ENCODE measurements around the gene COG5.
A peak's percentile ranks its signal among the peaks of the same experiment; 100 is the strongest.

Gene COG5

DNA sequence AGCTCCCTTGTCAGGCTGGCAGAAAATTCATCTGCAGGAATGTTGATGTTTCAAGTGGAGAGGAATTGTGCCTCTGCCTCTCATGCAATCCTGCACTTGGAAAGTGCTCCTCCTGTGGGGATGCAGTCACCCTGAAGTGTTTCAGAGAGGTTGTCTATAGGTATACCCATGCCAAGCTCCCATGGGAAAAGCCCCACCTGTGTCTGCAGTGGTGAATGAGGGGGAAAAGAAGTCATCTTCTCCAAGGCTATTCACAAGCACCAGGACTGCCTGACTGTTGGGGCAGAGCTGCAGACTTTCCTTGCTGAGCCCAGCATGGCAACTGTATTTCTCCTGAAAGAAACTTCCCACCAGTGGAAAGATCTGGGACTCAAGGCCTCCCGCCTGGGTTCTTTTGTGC is 58.4 kb downstream of the COG5 start:
- DNase-seq, result no peak

DNA sequence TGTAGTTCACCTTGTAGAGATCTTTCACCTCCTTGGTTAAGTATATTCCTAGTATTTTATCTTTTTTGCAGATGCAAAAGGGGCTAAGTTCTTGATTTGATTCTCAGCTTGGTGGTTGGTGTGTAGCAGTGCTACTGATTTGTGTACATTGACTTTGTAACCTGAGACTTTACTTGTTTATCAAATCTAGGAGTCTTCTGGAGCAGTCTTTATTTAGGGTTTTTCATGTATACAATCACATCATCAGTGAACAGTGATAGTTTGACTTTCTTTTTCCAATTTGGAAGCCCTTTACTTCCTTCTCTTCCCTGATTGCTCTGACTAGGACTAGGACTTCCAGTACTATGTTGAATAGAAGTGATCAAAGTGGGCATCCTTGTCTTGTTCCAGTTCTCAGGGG is 60.0 kb downstream of the COG5 start:
- DNase-seq, result no peak

DNA sequence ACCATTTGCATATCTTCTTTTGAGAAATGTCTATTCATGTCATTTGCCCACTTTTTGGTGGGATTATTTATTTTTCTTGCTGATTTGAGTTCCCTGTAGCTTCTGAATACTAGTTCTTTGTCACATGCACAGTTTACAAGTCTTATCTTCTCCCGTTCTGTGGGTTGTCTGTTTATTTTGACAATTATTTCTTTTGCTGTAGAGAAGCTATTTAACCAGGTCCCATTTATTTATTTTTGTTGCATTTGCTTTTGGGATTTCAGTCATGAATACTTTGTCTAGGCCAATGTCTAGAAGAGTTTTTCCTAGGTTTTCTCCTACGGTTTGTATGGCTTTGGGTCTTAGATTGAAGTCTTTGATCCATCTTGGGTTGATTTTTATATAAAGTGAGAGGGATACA is 60.9 kb downstream of the COG5 start:
- no peak for DNase-seq

DNA sequence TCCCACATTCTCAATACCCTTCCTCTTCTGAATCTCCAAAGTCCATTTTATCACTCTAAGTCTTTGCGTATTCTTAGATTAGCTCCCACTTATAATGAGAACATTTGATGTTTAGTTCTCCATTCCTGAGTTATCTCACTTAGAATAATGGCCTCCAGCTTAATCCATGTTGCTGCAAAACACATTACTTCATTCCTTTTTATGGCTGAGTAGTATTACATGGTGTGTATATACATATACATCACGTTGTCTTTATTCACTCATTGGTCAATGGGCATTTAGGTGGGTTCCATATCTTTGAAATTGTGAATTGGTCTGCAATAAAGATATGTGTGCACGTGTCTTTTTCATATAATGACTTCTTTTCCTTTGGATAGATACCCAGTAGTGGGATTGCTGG is 61.6 kb downstream of the COG5 start:
- DNase-seq, result no peak

DNA sequence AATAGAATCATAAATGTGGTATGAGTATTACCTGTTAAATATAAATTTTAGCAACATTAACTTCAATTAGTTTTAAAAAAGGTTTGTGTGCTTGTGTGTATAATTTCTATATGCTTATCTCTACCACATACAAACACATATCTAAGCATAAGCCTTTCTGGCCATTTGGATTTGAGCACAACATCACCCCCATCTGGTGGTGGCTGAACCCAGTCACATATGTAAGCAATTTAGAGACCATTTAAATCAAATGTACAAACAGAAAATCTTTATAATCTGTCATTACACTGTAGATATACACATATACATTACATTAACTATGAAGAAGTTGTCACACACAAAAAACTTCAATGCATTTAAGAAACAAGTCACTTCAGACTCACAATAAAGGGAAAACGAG is 62.1 kb downstream of the COG5 start:
- no peak for DNase-seq

DNA sequence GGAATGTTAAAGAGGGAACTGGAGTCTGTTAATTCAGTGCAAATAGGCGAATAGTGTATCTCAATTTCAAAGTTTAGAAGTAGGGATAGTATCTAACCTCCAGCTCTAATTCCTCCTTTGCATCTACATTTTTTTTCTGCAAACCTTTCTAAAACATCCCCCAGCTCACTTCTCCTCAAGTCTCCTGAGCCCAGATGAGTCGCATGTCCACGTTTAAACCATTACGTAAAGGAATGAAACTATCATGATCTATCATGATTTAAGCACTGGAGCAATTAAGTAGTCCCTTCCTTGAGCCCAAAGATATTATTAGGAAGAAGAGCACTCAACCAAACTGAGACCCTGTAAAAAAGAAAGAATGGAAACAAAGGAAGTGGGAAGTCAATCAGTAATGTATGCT is 64.0 kb downstream of the COG5 start:
- no peak for DNase-seq

DNA sequence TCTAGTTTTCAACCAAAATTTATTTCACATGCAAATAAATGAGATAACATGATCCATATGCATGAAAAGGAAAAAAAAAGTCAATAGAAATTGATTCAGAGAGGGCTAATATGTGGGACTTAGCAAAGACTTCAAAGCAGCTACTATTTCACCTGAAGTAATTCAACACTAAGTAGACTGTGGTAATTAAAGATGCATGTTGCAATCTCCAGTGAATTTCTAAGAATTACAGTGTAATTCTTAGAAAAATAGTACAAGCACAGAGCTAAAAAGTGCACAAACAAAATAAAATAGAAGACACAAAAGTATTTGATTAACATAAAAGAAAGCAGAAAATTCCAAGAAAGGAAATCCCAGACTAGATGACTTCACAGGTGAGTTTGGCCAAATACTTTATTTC is 68.2 kb downstream of the COG5 start:
- no peak for DNase-seq

DNA sequence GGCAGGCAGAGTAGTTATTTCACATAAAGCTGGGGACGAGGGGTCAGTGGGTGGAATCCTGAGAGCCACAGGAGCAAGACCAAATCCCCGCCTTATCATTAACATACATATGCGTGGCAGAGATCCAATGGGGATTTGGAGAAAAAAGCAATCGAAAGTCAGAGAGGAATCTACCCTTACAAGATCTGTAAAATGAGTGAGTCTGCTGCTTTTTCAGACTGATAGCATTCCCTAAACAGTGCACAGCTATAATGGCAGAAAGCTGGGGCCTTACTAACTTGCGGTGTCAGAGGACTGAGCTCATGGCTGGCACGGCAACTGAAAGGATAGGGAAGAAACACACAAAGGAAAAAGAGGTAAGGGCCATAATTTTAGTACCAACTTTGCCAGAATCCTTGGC is 68.8 kb downstream of the COG5 start:
- DNase-seq, result no peak

DNA sequence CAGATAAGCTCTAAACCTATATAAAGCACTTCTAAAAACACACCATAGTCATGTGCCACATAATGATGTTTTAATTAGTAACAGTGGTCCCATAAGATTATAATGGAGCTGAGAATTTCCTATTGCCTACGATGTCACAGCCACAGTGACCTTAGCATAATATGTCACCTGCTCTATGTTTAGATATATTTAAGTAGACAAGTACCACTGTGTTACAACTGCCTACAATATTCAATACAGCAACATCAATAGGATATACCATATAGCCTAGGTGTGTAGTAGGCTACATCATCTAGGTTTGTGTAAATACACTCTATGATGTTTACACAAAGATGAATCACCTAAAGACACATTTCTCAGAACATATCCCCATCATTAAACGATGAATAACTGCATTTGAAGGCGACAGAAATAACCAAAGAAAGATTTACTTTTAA is 69.4 kb downstream of the COG5 start:
- DNase-seq, result no peak

DNA sequence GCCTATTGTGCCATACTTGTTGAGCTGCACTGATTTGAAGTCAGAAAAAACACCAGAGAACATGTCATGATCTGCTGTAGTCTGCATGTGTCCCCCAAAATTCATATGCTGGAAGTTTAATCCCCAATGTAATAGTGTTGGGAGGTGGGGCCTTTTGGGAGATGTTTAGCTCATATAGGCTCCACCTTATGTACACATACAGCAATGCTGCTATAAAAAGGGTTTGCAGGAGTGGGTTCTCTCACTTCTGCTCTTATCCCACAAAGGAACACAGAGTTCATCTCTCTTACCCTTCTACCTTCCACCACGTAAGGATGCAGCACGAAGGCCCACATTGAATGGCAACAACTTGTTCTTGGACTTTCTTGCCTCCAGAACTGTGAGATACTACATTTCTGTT is 70.8 kb downstream of the COG5 start:
- no peak for DNase-seq

DNA sequence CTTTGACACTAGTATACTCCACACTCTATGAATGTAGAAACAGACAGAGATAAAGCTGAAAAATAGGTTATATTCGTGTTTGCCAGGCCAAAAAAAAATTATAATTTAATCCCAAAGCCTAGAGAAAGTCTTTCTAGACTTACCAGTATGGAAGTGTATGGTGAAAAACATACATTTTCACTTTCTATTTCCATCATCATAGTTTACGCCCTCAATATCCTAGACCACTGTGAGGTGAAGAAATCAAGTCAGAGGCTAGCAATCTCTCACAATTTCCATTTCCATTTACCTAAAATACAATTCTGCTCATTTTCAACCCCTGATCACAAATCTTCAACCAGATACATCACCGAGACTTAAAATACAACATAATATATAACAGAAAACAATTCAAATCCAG is 77.7 kb downstream of the COG5 start:
- no peak for DNase-seq

DNA sequence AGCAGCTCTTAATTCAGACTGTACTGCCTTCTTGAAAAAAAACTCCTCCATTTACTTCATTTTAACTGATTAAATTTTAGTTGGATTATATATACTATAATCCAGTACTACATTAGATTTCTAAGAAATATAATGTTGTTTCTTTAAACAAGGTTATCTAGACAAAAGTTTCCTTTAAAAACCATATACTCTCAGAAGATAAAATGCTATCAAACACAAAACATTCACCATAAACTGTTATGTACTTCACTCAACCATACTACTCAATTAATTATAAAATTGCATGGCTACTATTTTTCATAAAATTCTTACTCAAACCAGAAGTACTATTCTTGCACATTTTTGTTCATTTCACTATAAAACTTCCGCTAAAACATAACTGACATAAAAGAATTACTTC is 81.1 kb downstream of the COG5 start:
- DNase-seq, result no peak

DNA sequence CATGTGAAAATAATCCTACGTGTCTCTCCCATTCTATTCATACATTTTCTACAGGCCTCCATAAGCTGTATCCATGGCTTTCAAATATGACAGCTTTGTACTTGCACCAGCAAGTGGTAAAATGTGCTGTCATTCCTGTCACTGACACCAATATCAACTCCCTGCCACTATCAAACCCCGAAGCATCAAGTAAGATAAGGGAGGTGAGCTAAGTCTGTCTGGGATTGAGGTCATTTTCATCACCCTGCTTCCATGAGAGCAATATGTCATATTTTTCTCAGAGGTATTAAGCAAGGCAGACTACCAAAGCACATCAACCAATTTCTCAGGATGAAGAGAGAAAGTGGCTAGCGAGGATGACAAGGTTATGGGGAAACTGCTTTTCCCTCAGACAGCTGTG is 82.8 kb downstream of the COG5 start:
- DNase-seq, result no peak

DNA sequence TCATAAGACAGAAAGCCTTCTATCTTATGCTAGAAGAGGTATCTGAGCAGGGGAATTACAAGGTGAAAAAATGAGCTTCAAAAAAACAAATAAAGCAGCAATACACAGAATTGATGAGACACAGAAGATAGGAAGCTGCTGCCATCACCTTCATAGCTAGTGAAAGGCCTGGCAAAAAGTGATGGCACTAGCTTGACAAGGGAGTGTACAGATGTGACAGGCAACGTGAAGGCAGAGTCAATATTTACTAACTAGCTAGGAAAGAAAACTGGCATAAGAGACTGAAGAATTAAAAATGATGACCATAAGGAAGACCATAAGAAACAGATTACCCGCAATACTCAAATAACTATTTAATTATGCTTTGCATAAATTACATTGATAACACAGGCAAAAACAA is 84.4 kb downstream of the COG5 start:
- no peak for DNase-seq

DNA sequence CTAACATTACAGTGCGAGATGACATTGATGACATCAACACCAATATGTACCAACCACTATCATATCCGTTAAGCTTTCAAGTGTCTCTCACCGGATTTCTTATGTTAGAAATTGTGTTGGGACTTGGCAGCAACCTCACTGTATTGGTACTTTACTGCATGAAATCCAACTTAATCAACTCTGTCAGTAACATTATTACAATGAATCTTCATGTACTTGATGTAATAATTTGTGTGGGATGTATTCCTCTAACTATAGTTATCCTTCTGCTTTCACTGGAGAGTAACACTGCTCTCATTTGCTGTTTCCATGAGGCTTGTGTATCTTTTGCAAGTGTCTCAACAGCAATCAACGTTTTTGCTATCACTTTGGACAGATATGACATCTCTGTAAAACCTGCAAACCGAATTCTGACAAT is 89.6 kb downstream of the COG5 start:
- DNase-seq, result no peak

DNA sequence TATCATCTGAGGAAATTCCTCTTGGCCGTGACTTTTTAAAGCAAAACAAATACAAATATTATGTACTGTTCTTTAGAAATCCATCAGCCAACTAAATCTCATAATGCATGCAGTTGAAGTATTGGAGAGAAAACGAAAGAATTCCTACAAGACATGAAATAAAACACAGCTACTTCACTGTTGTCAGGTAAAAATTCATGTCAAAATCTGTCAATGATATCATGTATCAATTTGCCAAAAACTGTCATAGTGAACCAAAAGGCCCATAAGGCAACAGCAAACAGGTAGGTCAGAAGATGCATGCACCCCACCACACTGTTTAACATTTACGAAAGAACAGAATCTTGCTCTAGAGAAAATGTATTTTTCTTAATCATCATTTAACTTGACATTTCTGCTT is 91.6 kb downstream of the COG5 start:
- no peak for DNase-seq

DNA sequence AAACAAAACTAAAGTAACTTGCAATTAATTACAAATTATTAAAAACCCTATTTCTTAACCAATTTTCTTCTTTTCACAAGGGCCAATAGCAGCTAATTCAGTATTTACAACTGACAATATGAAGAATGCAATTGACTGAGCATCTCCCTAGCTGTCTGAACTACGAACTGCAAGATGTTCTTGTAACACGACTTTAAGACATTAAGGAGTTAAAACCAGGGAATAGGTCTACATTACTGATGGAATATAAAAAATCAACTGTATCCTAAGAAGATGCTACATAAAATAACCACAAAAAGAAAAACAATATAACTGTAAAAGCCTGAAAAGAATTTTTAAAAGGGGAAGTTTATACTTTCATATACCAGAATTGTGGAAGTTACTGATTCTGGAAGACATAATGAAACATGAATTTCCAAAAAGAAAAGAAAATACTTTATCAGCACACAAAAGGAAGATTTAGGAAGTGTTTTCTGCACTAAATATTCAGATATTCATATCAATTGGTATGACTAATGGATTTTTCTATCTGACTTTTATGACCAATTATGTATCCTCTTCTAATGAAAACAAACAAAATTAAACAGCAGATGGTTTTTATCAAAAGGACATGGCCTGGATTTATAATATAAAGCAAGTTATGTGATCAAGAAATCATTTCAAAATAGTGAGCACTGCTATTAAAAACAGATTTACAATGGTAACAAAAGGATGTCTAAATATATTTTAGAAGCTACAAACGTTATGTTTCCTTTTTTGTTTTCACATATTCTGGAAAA is 92.2 kb downstream of the COG5 start:
- DNase-seq, result no peak

DNA sequence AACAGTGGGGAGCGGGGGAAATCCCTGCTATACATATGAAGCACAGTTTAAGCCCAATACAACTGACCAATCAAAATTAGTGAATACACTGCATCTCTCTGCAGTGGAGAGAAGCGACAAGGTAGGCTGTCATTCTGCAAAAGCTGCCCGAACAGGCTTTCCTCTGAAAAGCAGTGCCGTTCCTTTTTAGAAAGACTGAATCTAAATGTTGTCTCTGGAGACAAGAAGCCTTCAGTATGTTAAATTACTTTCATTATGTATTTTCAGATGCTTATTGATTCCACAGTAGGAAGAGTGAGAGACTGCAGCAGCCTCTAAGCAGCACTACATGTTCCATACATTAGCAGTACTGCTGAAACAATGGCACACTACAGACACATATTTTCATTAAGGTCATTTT is 93.8 kb downstream of the COG5 start, which contains the start of gene GPR22:
Gene GPR22 (plus strand): TSS at position 129 of the 400 bp plus-strand sequence. CDS start 4,004 bp downstream, outside the sequence.
- DNase-seq, result no peak

DNA sequence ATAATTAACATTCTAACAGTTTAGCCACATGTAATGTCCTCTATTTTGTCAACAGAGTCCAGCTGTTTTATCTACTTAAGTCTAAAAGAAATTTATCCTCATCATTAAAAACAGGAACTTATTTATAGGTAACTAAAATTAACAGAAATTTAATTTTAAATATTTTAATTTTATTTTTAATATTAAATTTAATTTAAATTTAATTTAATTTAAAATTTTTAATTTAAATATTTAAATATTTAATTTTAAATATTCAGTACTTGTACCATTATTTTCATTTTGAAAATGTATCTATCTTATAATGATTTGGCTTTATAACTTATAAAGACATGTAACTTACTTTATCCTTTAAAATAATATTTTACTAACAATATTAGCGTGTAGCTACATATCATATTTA is 94.9 kb downstream of the COG5 start:
- no peak for DNase-seq

DNA sequence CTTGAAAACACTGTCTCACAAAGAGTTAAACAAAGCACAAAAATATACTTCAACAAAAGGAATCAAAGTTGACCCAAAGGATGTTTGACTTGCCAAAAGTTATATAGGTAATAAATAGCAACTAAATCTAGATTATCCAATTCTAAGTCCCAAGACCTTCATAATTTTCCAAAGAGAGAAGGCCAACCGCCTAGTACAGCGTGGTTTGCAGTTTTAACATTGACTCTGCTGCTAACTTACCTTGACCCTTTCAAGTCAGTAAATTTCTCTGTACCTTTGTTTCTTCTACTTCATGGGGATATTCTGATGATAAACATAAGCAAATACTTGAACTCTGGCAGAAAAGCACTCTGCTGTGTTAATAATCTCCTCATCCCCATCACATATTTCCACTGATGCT is 95.7 kb downstream of the COG5 start:
- no peak for DNase-seq

DNA sequence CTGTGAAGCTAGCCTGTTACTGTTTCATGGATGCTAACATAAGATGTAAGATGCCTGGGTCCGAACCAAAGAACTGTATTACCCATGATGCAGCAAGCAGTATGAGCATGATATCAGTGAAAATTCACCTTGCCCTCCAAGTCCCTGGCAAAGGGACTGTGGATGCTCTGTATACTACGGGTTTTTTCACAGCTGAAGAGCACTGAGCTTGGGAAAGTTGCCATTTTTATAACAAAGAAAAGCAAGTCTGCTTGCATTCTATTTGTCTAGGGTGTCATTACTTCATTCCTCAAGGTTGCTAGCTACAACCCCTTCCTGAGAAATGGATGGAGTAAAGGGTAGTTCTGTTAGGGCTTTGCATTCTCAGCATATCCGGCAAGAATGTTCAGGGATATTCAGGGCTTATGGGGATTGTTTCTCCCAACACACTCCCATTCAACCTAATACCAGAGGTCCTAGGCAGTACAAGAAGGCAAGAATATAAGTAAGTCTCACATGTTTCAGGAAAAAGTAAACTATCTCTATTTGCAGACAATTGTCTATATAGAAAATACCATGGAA is 99.0 kb downstream of the COG5 start:
- no peak for DNase-seq

DNA sequence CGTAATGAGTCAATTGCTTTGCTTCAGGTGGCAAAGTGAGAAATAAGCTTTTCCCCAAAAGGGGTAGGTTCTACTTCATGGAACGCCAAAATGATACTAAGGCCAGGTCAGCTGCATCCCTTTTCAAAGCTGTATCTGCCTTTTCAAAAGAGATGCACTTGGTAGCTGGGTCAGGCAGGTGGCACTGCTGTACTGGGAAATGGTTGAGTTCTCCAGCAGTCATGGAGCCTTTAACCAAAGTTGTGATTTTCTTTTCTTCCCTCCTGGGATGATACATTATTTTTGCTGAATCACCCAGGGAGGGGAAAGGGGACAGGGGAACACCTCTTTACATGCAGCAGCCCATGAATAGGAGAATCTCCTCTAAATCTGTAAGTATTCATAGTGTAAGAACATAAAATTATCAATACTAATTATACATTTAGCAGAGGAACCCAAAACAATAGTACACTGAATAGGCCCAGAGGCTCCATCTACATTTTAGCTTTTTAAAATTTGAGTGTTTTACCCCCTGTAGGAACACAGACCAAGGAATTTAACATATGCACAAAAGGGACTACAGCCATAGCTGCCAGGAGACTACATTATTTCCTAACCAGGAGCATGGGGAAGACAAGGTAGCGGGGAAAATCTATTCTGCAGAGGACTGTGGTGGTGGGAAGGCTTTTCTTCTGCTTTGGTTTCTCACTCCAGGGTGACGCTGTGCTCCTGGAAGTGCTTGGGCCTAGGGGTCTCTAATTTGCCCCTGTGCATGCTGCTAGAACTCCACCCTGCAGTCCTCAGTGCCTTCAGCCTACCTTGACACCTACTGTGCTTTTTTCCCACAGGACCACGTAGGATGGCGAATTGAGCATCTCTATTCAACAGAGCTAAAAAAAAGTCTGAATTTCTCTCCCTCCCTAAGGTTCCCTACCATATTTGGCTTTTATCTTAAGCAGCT is 100.3 kb downstream of the COG5 start:
- peak; percentile 25 for DNase-seq

DNA sequence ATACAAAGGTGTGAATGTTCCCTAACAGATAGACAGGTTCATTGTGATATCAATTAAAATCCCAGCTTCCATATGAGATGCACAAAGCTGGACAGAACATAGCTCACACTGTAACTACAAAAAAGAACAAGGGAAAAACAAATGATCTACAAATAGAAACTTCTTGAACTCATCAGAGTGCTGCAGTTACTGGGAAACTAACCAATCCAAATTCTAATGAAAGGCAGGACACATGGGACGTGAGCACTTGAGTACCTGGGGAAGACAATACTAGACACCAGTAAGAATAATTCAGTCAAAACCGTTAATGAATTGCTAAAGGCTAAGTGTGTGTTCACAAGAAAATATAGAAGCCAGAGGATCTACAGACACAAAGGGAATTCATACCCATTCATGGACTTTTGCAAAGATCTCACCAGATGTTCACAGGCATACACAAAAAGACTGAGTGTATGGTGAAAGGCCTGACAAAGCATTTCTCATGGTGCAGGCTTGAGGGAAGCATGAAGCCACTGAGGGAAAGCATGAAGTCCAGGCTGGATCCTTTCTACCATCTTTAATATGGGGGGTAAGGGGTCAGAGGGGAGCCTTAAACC is 101.7 kb downstream of the COG5 start:
- DNase-seq, result no peak

All from stimulated activated CD4-positive, alpha-beta T cell treated with anti-CD3 and anti-CD28 coated beads, Interleukin-12 subunit alpha, Interleukin-12 subunit beta, amount 100 ng/mL, for 4 hours (primary cell).